SK-N-DZ (cell line): ENCODE results near the gene KLHDC10.
"Not testable (repeated sequence)": the region's sequence is repeated elsewhere in the genome, so short reads cannot be mapped to it uniquely, and the experiment has no call there.

Source experiments
- DNase-seq: peaks from one replicate; pipeline ENCODE4 v3.0.0-alpha.2; 2015; ENCODE audit warnings: low spot score

Gene KLHDC10

DNA sequence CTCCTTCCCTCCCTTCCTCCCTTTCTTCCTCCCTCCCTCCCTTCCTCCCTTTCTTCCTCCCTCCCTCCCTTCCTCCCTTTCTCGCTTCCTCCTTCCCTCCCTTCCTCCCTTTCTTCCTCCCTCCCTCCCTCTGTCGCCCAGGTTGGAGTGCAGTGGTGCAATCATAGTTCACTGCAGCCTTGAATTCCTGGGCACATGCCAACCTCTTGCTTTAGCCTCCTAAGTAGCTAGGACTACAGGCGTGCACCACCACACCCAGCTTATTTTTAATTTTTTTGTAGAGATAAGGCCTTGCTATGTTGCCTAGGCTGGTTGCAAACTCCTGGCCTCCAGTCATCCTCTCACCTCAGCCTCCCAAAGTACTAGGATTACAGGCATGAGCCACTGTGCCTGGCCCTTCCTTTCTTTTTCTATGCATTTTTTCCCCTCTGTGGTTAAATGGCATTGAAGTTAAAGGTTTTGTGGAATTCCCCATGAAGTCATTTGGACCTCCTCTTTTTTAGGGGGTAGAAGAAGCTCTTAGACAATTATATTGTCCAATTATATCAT, 9.6 kb downstream of the KLHDC10 start:
- DNase-seq: no peak

DNA sequence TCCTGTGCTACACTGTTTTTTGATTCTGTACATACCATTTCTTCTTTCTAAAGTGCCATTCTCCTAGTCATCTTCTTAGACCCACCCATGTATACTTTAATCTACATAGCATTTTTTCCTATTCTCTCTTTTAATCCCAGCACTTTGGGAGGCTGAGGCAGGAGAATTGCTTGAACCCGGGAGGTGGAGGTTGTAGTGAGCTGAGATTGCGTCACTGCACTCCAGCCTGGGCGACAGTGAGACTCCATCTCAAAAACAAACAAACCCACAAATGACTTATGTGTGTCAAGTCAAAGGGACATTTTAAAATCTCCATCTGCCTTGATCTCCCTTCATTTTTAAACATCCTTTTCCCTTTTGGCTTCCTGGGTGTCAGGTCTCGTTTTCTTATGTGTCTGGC, 13.2 kb downstream of the KLHDC10 start:
- DNase-seq: not testable (repeated sequence)

DNA sequence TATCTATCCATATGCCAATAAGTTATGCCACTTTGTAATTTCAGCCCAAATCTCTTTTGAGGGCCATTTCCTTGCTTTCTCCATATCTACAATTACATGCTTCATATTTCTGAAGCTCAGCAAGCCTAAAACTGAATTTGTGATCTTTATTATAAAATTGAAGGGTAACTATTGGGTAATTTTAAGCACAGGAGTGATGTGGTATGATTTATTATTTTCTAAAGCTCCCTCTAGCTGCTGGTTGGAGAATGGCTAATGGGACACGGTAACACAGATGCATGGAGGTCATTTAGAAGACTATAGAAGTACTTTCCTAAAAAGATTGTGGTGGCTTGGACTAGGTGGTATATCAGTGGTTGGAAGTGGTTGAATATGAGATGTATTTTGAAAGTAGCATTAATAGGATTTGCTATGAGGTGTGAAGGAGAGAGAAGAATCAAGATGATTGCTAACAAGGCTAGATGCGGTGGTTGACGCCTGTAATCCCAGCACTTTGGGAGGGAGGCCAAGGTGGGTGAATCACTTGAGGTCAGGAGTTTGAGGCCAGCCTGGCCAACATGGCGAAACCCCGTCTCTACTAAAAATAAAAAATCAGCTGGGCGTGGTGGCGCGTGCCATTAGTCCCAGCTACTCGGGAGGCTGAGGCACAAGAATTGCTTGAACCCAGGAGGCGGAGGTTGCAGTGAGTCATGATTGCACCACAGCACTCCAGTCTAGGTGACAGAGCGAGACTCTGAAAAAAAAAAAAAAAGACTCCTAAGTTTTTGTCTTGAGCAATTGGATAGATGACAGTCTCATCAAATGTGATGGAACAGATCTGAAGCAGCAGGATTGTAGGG, 13.9 kb downstream of the KLHDC10 start:
- DNase-seq: no peak

DNA sequence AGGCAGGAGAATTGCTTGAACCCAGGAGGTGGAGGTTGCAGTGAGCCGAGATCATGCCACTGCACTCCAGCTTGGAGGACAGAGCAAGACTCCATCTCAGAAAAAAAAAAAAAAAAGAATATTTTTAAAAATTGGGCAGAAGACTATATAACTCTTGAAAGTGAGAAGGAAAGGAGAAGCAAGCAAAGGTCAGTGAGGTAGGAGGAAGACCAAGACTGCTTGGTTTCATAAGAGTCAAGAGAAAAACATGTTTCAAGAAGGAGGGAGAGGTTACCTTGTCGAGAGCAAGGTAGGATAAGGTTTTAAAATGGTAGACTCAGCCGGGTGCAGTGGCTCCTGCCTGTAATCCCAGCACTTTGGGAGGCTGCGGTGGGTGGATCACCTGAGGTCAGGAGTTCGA, 14.9 kb downstream of the KLHDC10 start:
- not testable (repeated sequence) for DNase-seq

DNA sequence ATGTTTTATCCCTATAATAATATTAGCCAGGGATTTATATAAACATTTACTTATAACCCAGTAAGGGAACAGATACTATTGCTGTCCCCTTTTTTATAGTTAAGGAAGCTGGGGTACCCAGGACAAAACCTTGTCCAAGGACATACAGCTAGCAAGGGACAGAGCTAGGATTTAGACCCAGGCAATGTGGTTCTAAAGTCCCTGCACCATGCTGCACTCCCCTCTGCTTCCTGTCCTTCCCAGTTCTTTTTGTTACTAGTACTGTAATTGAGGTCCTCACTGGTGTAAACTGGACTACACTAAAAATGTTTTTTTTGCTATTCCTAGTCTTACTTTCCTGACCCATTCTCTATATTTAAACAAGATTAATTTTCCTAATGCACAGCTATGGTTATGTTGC, 16.6 kb downstream of the KLHDC10 start:
- no peak for DNase-seq

DNA sequence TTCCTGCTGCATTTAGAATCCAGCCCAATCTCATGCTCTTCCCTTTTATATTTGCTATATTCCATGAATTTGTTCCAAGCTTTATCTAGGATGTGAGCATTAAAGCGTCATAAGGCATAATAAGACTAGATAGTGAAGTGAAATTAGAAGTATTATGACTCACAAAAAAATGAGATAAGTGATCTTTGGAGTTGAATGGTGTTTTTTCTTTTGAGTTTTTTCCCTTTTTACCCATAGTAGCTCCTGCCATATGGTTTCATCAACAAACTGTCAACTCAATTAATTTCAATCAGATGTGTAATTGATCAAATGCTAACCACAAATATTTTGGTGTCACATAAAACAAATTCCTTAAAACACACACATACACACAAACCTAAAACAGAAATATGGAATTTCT, 17.0 kb downstream of the KLHDC10 start:
- no peak for DNase-seq

DNA sequence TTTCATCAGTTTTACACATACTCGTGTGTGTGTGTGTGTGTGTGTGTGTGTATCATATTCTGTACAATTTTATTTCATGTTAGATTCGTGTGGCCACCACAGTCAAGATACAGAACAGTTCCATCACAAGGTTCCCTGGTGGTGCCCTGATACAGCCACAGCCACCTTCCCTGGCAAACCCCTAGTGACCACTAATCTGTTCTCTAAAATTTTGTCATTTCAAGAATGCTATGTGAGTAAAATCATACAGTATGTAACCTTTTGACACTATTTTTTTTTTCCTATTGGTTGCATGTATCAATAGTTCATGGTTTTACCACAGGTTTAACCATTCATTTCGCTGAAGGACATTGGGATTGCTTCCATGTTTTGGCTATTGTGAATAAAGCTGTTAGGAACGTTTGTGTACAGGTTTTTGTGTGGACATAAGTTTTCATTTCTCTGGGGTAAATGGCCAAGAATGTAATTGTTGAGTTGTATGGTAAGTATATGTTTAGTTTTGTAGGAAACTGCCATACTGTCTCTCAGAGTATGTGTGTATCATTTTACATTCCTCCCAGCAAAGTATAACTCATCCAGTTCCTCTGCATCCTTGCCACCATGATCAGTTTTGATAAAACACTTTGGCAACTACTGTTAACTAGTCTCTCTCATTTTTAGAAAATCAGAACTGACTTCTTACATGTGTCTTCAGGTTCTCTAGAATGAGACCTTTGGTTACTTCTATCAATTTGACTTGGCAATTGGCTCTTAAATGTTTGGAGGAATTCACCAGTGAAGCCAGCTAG, 20.6 kb downstream of the KLHDC10 start:
- no peak for DNase-seq

DNA sequence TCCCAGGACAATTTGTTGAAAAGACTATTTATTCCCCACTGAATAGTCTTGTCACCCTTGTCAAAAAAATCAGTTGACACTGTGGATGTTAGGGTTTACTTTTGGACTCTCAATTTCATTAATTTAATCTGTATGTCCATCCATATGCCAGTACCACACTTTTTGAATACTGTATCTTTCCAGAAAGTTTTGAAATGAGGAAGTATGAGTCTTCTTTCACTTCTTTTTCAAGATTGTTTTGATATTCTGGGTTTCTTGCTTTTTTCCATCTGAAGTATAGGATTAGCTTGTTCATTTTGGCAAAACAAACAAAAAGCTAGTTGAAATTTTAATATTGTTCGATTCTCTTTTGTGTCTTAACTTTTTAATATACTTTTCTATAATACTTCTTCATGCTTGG, 21.7 kb downstream of the KLHDC10 start:
- no peak for DNase-seq

DNA sequence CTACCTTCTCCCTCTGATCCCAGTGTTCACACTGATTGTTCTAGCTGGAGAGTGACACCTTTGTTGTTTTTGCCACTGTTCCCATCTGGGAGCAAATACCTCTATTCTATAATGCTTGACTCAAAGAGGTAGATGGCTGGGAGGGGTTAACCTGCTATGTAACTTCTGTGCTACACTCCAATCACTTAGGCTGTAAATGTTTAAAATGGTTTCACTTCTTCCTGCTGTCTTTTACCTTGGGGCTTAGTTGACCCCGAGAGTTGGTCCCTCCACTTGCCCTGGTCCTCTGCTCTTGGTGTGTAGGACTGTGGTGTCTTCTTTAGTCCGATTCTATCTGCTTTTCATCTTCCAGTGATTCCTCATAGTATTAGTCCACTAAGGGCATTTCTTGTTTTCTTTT, 22.3 kb downstream of the KLHDC10 start:
- no peak for DNase-seq

DNA sequence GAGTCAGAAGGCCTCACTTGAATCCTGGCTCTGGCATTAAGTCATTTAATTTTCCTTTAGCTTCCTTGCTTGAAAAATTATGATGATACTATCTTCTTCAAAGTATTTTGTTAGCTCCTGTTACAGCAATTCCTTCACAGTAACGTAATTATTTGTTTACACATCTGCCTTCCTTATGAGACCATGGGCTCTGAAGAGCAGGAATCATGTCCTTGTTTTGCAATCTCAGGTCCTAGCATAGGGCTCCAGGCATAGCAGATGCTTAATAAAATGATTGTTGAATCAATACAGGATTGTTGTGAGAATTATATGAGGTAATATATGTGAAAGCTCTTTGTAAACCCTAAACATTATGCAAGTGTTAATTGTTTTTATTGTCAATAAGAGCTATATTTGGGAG, 25.5 kb downstream of the KLHDC10 start:
- DNase-seq: peak; percentile 11

DNA sequence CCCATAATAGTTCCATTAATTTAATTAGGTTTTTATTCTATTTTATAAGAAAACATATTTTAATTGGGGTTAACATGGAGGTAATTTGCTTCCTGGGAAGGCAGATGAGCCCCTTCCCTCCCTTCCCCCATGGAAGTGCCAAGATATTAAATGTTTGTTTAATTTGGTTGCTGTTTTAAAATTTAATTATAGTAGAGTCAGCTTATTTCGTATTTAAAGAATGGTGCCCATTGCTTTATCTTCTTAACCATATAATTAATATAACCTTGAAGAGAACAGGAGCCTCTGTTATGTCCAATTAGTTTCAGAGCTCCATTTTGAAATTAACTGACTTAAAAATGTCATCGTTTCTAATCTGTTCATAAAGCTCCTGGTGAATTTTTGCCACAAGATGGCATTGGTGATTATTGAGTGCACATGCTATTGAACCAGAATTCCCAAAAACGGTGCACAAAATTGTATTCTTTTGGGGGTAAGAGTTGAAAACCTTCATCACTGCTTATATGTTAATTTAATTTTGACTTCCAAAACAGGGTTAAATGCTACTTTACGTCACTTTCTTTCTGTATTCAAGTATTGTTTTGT, 26.0 kb downstream of the KLHDC10 start:
- no peak for DNase-seq

DNA sequence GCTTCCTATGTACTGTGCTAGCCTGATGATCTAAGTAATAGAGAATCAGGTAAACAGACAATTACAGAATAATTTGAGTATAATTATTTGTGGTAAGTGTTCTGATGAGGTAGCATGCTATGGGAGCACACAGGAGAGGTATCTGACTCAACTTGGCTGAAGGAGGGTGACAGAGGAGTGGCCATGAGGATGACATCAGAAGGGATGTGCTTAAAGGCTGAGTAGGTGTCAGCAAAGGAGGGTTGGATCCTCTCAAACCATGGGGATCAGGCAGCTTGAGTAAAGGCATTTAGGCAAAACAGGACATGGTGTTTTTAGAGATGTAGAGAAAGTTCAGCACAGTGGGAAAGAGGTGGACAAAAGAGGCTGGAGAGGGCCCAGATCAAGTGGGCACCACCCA, 29.0 kb downstream of the KLHDC10 start:
- no peak for DNase-seq

DNA sequence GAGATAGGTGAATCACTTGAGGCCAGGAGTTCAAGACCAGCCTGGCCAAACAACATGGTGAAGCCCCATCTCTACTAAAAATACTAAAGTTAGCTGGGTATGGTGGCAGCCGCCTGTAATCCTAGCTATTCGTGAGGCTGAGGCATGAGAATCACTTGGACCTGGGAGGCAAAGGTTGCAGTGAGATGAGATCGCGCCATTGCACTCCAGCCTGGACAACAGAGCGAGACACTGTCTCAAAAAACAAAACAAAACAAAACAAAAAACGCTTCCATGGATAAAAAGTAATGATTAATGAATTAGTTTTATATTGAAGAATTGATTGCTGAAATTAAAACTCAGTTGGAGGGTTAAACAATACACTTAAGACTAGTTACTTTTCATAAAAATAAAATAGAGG, 32.3 kb downstream of the KLHDC10 start:
- DNase-seq: no peak

DNA sequence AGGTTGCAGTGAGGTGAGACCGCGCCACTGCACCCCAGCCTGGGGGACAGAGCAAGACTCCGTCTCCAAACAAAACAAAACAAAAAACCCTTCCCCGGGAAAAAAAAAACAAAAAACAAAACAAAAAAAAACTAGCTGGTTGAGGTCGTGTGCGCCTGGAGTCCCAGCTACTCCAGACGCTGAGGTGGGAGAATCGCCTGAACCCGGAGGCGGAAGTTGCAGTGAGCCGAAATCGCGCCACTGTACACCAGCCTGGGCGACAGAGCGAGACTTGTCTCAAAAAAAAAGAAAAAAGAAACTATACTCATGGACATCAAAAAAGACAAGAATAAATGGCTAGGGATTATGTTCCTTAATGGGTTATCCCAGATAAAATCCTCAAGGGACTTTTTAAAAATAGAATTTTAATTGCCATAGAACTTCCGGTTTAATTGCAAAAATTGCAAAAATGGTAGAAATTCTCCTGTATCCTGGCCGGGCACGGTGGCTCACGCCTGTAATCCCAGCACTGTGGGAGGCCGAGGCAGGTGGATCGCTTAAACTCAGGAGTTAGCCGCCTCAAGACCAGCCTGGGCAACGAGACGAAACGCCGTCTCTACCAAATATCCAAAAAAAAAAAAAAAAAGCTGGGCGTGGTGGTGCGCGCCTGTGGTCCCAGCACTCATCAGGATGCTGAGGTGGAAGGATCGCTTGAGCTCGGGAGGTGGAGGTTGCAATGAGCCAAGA, 37.8 kb downstream of the KLHDC10 start:
- no peak for DNase-seq

DNA sequence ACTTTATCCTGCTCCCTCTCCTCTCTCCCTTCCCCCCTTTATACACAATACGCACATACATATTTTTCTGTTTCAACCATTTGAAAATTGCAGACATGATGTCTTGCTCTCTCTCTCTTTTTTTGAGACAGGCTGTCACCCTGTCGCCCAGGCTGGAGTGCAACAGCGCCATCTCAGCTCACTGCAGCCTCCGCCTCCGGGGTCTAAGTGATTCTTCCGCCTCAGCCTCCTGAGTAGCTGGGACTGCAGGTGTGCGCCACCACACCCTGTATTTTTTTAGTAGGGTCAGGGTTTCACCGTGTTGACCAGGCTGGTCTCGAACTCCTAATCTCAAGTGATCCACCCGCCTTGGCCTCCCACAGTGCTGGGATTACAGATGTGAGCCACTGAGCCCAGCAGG, 38.5 kb downstream of the KLHDC10 start:
- no peak for DNase-seq

DNA sequence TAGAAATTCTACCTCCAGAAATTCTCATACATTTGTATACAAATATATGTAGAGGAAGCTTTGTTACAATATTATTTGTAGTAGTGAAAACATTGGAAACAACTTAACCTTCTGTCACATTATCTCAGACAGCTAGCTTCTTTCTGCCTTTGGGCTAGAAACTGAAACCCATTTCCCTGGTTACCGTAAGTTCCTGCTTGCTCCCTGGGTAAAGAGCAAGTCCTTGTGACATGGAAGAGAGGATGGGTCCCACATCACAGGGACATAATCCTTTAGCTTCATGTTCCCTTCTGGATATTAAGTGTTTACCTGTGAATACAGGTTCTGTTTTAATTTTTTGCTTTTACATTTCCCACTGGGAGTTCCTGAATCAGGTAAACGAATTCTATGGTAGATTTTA, 41.8 kb downstream of the KLHDC10 start:
- DNase-seq: no peak

DNA sequence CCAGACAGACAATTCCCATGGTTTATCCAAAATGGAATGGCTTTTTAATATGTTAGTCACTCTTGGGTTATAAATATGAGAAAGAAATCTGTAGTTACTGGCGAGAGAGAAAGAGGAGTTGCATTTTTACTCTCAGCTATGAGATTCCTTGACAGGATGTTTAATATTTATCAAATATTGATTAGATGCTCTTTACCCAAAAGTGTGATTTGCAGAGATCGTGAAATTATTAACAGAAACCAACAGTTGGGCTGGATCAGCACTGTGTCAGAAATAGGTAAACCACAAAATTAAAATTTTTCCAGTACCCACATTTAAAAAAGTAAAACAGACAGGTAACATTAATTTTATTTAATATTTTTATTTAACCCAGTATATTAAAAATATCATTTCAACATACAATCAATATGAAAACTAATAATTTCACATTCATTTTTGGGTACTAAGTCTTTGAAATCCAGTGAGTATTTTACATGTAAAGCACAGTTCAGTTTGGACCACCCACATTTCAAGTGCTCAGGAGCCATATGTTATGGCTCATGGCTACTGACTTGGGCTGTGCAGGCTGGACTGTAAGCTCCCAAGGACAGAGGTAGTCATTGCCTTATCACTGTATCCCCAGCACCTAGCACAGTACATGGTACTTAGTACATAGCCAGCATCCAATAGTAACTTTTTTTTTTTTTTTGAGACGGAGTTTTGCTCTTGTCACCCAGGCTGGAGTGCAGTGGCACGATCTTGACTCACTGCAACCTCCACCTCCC, 42.5 kb downstream of the KLHDC10 start:
- no peak for DNase-seq

DNA sequence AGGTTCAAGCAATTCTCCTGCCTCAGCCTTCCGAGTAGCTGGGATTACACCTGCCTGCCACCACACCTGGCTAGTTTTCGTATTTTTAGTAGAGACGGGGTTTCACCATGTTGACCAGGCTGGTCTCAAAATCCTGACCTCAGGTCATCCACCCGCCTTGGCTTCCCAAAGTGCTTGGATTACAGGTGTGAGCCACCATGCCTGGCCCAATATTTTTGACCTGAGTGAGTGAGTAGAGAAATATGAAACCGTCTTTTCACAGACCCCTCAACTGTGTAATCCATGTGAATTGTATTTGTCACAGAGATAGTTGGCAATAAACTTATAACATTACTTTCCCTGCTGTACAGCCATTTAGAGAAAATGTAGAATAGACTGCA, 43.1 kb downstream of the KLHDC10 start:
- not testable (repeated sequence) for DNase-seq

DNA sequence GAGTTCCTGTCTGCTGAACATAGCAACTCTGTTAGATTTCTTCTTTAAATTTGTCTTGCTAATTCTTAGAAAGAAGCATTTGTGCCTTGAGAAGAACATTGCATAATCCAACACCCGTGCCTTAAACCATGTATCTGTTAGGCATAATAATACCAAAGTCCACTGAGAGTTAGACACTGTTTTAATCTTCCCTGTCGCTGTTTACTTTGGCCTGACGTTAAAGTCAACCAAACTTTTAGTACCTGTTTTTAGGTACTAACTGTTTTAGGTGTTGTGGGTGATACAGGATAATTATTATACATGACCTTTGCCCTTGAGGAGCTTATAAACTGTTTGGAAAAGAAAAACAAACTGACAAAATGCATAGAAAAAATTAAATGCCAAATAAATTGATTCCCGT, 43.6 kb downstream of the KLHDC10 start:
- DNase-seq: no peak

DNA sequence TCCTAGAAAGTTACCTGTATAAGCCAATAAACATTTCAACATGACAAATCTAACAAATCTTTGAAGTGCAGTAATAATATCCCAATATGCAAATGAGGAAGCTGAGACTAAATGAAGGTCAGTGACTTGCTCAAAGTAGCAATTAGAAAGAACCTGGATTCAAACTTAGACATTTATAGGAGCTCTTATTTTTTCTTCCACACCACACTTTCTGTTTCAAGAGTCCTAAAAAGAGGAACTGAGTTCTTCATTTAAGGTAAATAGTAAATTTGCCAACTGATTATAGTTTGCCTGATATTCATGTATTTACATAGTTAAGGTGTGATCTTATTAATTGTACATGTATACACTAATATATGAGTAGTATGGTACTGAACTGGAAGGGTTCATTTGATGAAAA, 44.0 kb downstream of the KLHDC10 start:
- no peak for DNase-seq

DNA sequence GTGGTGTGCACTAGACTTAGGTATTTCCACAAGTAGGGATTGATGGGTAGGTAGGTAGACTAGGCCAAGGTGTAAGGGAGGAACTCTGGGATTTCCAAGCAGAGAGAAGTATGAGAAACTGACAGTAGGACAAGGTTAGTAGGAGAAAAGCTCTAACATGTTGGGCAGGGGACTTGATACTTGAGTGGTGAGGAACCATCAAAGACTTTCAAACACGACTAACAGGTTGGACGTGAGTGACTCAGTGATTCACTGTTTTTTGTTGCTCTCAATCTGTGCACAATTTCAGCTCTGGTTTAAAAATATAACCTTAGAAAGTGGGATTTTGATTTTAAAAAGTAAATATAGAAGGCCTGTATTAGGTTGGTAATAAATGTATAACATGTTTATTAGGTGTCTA, 44.4 kb downstream of the KLHDC10 start:
- DNase-seq: no peak
